22Rv1 (cell line): ENCODE data around the gene CCDC32.

Experiments used
- H3K27ac ChIP-seq: fragments of 450-650 bp; 2 replicates; pipeline ENCODE4 v1.5.1; 2017
- CTCF ChIP-seq: fragments of 450-650 bp; IDR thresholded peaks from 2 replicates; pipeline ENCODE4 v1.5.1; 2017; ENCODE audit warnings: mild to moderate bottlenecking
- ZFX ChIP-seq: fragments of 450-650 bp; IDR thresholded peaks from 2 replicates; pipeline ENCODE4 v1.6.1; 2017; ENCODE audit warnings: antibody characterized with exemption, borderline replicate concordance

Gene CCDC32

GRCh38 chr15:40595773-40596172, 30.9 kb upstream of the CCDC32 start:
- TF ChIP-seq ZFX (no peak), CTCF (no peak)
- no peak overlapping the region for H3K27ac ChIP-seq

GRCh38 chr15:40595219-40595618, 30.4 kb upstream of the CCDC32 start:
- peak overlapping the region; percentile 91 for H3K27ac ChIP-seq
- no peak for TF ChIP-seq ZFX
- no peak for TF ChIP-seq CTCF

GRCh38 chr15:40594429-40594836, 29.6 kb upstream of the CCDC32 start:
- TF ChIP-seq CTCF: no peak
- TF ChIP-seq ZFX: no peak
- peak overlapping the region; percentile 91 for H3K27ac ChIP-seq

GRCh38 chr15:40593588-40594428, 29.0 kb upstream of the CCDC32 start, which contains the start of gene KNL1:
Gene KNL1, plus strand, starts transcription at chr15:40594249. Its CDS starts 8,683 bp downstream, at chr15:40602932.
- peak within 1 kb of the TSS; percentile 91 for H3K27ac ChIP-seq
- no peak for TF ChIP-seq ZFX
- no peak for TF ChIP-seq CTCF

- TF ChIP-seq ZFX (no peak), CTCF (no peak)
- peak overlapping the region; percentile 91; the same call in 1 of the 2 replicates for H3K27ac ChIP-seq
These were observed 28.3 kb upstream of the CCDC32 start for GRCh38 chr15:40593165-40593564.

GRCh38 chr15:40591389-40591788, 26.5 kb upstream of the CCDC32 start:
- TF ChIP-seq CTCF (no peak), ZFX (no peak)
- H3K27ac ChIP-seq: no peak overlapping the region

GRCh38 chr15:40590667-40591050, 25.8 kb upstream of the CCDC32 start:
- no peak for TF ChIP-seq ZFX
- TF ChIP-seq CTCF: no peak
- no peak overlapping the region for H3K27ac ChIP-seq
